ENCODE measurements around the gene EXOC3L4.
"Not testable (repeated sequence)": the region's sequence is repeated elsewhere in the genome, so short reads cannot be mapped to it uniquely, and the experiment has no call there.

The EXOC3L4 gene

GRCh38 chr14:103146141-103146709 is 51.7 kb downstream of the EXOC3L4 start:
- DNase-seq (ENCODE audit: low spot score): no peak
- FAIRE-seq: no peak

GRCh38 chr14:103149351-103150237 is 55.1 kb downstream of the EXOC3L4 start:
- no peak for FAIRE-seq

GRCh38 chr14:103151270-103151945 is 56.9 kb downstream of the EXOC3L4 start:
- FAIRE-seq: no peak
- DNase-seq (ENCODE audit: low spot score): no peak

More at GRCh38 chr14:103149351-103150237, 55.1 kb downstream of the EXOC3L4 start:
- no peak for DNase-seq (ENCODE audit: low spot score)

- FAIRE-seq (no peak), DNase-seq (ENCODE audit: low spot score) (peak; percentile 35)
Observed at GRCh38 chr14:103155010-103155409, 60.5 kb downstream of the EXOC3L4 start.

GRCh38 chr14:103155416-103155815 is 60.9 kb downstream of the EXOC3L4 start:
- not testable (repeated sequence) for DNase-seq (ENCODE audit: low spot score); FAIRE-seq

- FAIRE-seq (no peak), DNase-seq (ENCODE audit: low spot score) (no peak)
Observed at GRCh38 chr14:103155826-103156394, 61.4 kb downstream of the EXOC3L4 start.

- no peak for FAIRE-seq
- no peak for DNase-seq (ENCODE audit: low spot score)
Observed at GRCh38 chr14:103156651-103157378, 62.3 kb downstream of the EXOC3L4 start.

- DNase-seq (ENCODE audit: low spot score): no peak
- no peak for FAIRE-seq
Observed at GRCh38 chr14:103157969-103158368, 63.4 kb downstream of the EXOC3L4 start.

GRCh38 chr14:103158688-103159087 is 64.2 kb downstream of the EXOC3L4 start:
- DNase-seq (ENCODE audit: low spot score) (no peak), FAIRE-seq (no peak)
